Activated CD8-positive, alpha-beta memory T cell treated with anti-CD3 and anti-CD28 coated beads, Interleukin-2, amount 50 U/mL, for 1 hour (primary cell): ENCODE measurements around the gene C1orf35.

Experiments
- DNase-seq: peaks from one replicate; pipeline ENCODE4 v3.0.0-alpha.2; 2020; ENCODE audit errors: extremely low read depth

C1orf35 gene

GRCh38 chr1:228109073-228109961, 6.2 kb upstream of the C1orf35 start, which contains the start of gene MRPL55:
Gene MRPL55, minus strand, starts transcription at chr1:228109299. Its CDS starts 1,039 bp downstream, at chr1:228108260.
- peak; percentile 89 for DNase-seq

- DNase-seq, result no peak
These were observed 5.6 kb upstream of the C1orf35 start for GRCh38 chr1:228108742-228109072.

- DNase-seq, result no peak
These were observed 5.0 kb upstream of the C1orf35 start for GRCh38 chr1:228108055-228108690.

GRCh38 chr1:228107636-228108035, 4.5 kb upstream of the C1orf35 start:
- DNase-seq, result no peak

GRCh38 chr1:228106800-228107054, 3.6 kb upstream of the C1orf35 start:
- no peak for DNase-seq

GRCh38 chr1:228105996-228106799, 3.1 kb upstream of the C1orf35 start:
- no peak for DNase-seq

GRCh38 chr1:228105270-228105995, 2.3 kb upstream of the C1orf35 start:
- DNase-seq, result no peak

GRCh38 chr1:228104526-228105269, 1.6 kb upstream of the C1orf35 start:
- no peak for DNase-seq

GRCh38 chr1:228101994-228102790, 933 bp downstream of the C1orf35 start:
- DNase-seq, result no peak

GRCh38 chr1:228101614-228101993, 1.5 kb downstream of the C1orf35 start:
- no peak for DNase-seq

- DNase-seq, result no peak
These were observed 2.1 kb downstream of the C1orf35 start for GRCh38 chr1:228100822-228101613.

GRCh38 chr1:228099331-228099732, 3.8 kb downstream of the C1orf35 start:
- no peak for DNase-seq

- no peak for DNase-seq
These were observed 4.7 kb downstream of the C1orf35 start for GRCh38 chr1:228098323-228098931.

GRCh38 chr1:228097333-228098081, 5.6 kb downstream of the C1orf35 start:
- DNase-seq, result no peak

GRCh38 chr1:228096416-228097332, 6.5 kb downstream of the C1orf35 start:
- no peak for DNase-seq

- no peak for DNase-seq
These were observed 7.2 kb downstream of the C1orf35 start for GRCh38 chr1:228095938-228096337.

- DNase-seq, result no peak
These were observed 8.0 kb downstream of the C1orf35 start for GRCh38 chr1:228095161-228095560.
